Uterus (tissue), 4 donors: ENCODE measurements around the gene LGALS3BP. TPM values are rescaled to one million over a fixed set of nuclear protein-coding genes. Genes with fewer than 3 reads are reported as not detected.

Source experiments
- DNase-seq, 2 donors: peaks; one replicate each; pipeline ENCODE4 v3.0.0-alpha.2; 2019 to 2020
- H3K27ac ChIP-seq, 2 donors: fragments of 200-600 bp; sonication (generic); 1 replicate in 1 of 2; 2 replicates in 1 of 2; pipeline ENCODE4 v1.5.1; 2016 to 2018
- H3K27me3 ChIP-seq, 2 donors: fragments of 200-600 bp; sonication (generic); one replicate each; pipeline ENCODE4 v1.5.1; 2018 to 2019; ENCODE audit warnings: control low read depth in 1 of 2
- H3K36me3 ChIP-seq, 2 donors: fragments of 200-600 bp; sonication (generic); one replicate each; pipeline ENCODE4 v1.5.1; 2019; ENCODE audit warnings: control low read depth in 1 of 2
- H3K4me1 ChIP-seq, 2 donors: fragments of 200-600 bp; sonication (generic); one replicate each; pipeline ENCODE4 v1.5.1; 2018 to 2019; ENCODE audit warnings: control low read depth in 1 of 2
- H3K4me3 ChIP-seq, 2 donors: fragments of 200-600 bp; sonication (generic); 1 replicate in 1 of 2; 2 replicates in 1 of 2; pipeline ENCODE4 v1.5.1; 2018 to 2019; ENCODE audit warnings: mild to moderate bottlenecking in 1 of 2
- H3K9me3 ChIP-seq, 2 donors: fragments of 200-600 bp; sonication (generic); one replicate each; pipeline ENCODE4 v1.5.1; 2019; ENCODE audit warnings: control low read depth in 1 of 2
- CTCF ChIP-seq, 4 experiments: fragments of 200-600 bp in 2 of 4; fragments of 450-650 bp in 2 of 4; sonication (generic) in 2 of 4; IDR thresholded peaks; one replicate each; pipeline ENCODE4 v1.5.1; 2016 to 2019; ENCODE audit warnings: antibody characterized with exemption in 4 of 4, mild to moderate bottlenecking in 2 of 4, moderate library complexity in 1 of 4
- POLR2A ChIP-seq, 2 donors: fragments of 450-650 bp; IDR thresholded peaks; one replicate each; pipeline ENCODE4 v1.6.1; 2016; ENCODE audit warnings: antibody characterized with exemption in 2 of 2, mild to moderate bottlenecking in 1 of 2, moderate library complexity in 1 of 2
- intact Hi-C: fragments of 100-400 bp; cut with DNase I; formaldehyde crosslinking; loops from one replicate; pipeline ENCODE4 v1.15.1; 2023; ENCODE audit warnings: low total_unique reads
- total RNA-seq, 4 donors: library from RNA; depleted of rRNA in 3 of 4; stranded (reverse); fragments of >200 nt in 3 of 4; gene quantifications; one replicate each; pipeline versions ENCODE4 v1.1.0 to v1.2.4, GENCODE V29; 2014 to 2023
- donor health status: DM: yes; HTN: yes; CAD: no.

The LGALS3BP gene
- total RNA-seq, 4 donors from 2014 or later = 88.2 to 396 (median 244) TPM

- intact Hi-C loops = no loop called here
- Histone ChIP-seq H3K27ac (no peak overlapping the region), H3K27me3 (no peaks in the 10 kb centered on the region), H3K4me3 (no peak overlapping the region), H3K36me3 (no peaks in the 10 kb centered on the region), H3K4me1 (peaks cover 17 to 19% of the 10 kb centered on the region in 2 donors), H3K9me3 (no peaks in the 10 kb centered on the region)
- no peak for DNase-seq
- TF ChIP-seq POLR2A (IDR thresholded peaks at IDR 0.05) (no peak), CTCF (IDR thresholded peaks at IDR 0.05) (no peak)
These were observed 42.2 kb downstream of the LGALS3BP start for GRCh38 chr17:78937561-78937960.

DNA sequence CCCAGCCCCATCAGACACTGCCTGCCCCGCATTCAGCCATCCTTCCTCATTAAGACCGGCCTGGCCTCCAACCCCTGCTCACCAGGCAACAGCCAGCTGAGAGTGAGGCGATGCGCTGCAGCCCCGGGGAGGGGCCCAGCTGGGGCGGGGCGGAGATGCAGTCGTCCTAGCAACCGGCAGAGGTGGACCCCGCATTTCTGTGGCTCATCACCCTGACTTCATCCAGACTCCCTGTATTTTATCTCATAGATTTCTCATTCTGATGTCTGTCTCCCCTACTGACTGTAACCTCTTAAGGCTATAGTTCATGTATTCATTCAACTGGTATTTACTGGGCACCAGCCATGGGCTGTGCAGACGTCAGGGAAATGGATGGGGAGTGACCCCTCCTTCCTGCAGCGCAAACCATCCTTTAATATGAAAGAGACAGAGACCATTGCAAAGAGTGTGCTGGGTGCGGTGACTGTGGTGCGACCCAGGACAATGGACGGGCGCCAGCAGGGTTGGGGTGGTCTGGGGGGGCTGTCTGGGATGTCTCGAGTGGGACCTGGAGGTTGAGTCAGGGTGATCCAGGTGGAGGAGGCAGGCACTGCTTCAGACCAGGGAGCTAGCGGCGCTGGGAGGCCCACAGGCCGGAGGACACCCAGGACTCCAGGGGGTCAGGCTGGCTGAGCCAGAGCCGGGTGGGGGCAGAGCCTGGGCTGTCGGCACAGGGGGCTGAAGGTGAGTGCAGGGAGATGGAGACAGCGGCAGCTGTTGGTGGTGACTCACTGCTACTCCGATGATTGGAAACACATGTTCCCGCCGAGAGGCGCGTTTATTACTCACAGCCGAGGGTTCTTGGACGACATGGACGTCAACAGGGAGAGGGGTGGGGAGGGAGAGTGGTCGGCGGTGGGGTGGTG lies 44.1 kb downstream of the LGALS3BP start:
- intact Hi-C loops = no loop called here
- DNase-seq = peak; percentile 89 to 95
- Histone ChIP-seq H3K27ac (peak overlapping the region; percentile 95 to 99), H3K9me3 (no peaks in the 10 kb centered on the region), H3K4me1 (peaks cover 17 to 19% of the 10 kb centered on the region in 2 donors), H3K36me3 (no peaks in the 10 kb centered on the region), H3K4me3 (no peak overlapping the region), H3K27me3 (no peaks in the 10 kb centered on the region)
- TF ChIP-seq POLR2A (IDR thresholded peaks at IDR 0.05) = peak in 1 of 2 donors; percentile 27
- no peak for TF ChIP-seq CTCF (IDR thresholded peaks at IDR 0.05)

GRCh38 chr17:78934681-78935418 lies 44.9 kb downstream of the LGALS3BP start:
- peak in 1 of 2 donors; percentile 33 for DNase-seq
- intact Hi-C loops = no loop called here
- no peak for TF ChIP-seq CTCF (IDR thresholded peaks at IDR 0.05)
- TF ChIP-seq POLR2A (IDR thresholded peaks at IDR 0.05) = no peak
- Histone ChIP-seq H3K27ac (peak overlapping the region; percentile 95 to 99), H3K4me3 (no peak overlapping the region), H3K36me3 (no peaks in the 10 kb centered on the region), H3K9me3 (no peaks in the 10 kb centered on the region), H3K27me3 (no peaks in the 10 kb centered on the region), H3K4me1 (peaks cover 17 to 19% of the 10 kb centered on the region in 2 donors)

DNA sequence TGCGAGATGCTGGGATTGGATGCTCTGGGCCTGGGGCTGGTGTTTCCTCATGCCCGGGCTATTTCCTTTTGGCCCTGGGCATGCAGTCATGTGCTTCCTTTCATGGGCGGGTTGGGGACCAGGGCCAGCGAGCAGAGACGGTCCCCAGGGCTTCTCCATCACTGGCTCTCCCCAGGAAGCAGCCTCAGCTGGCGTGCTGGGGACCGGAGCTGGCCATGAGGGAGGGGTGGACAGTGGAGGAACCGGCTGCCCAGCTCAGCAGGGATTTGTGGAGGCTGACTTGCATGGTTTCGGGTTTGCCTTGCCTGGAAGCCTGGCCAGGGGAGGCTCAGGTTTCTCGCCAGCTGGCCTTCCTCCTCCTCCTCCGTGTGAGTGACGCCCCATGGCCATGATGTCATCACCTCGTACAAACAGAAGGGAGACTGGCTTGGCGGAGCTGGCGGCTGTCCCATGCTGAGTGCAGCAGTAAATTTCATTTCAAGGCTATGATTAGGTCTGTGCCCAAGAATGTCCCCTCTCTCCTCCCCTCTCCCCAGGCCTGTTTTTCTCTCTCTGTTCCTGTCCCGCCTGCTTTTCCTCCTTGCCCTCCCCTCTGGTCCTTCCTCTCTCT lies 45.7 kb downstream of the LGALS3BP start:
- no peaks in the 10 kb centered on the region for H3K9me3 ChIP-seq
- H3K27ac ChIP-seq = peak overlapping the region; percentile 95 to 99
- no peaks in the 10 kb centered on the region for H3K27me3 ChIP-seq
- intact Hi-C loops = no loop called here
- H3K4me1 ChIP-seq = peaks cover 17 to 19% of the 10 kb centered on the region in 2 donors
- TF ChIP-seq CTCF (IDR thresholded peaks at IDR 0.05) (no peak), POLR2A (IDR thresholded peaks at IDR 0.05) (peak; percentile 55)
- peak overlapping the region in 1 of 2 donors; percentile 2 for H3K4me3 ChIP-seq
- H3K36me3 ChIP-seq = no peaks in the 10 kb centered on the region
- DNase-seq = peak; percentile 99
